Uterus (tissue), 2 donors: ENCODE measurements around the gene SLC2A13.

Experiments used
- CTCF ChIP-seq, 4 experiments: fragments of 200-600 bp in 2 of 4; fragments of 450-650 bp in 2 of 4; sonication (generic) in 2 of 4; IDR thresholded peaks; one replicate each; pipeline ENCODE4 v1.5.1; 2016 to 2019; ENCODE audit warnings: antibody characterized with exemption in 4 of 4, mild to moderate bottlenecking in 2 of 4, moderate library complexity in 1 of 4
- POLR2A ChIP-seq, 2 donors: fragments of 450-650 bp; IDR thresholded peaks; one replicate each; pipeline ENCODE4 v1.6.1; 2016; ENCODE audit warnings: antibody characterized with exemption in 2 of 2, mild to moderate bottlenecking in 1 of 2, moderate library complexity in 1 of 2

GRCh38 chr12:40034156-40034555 lies 71.7 kb downstream of the SLC2A13 start:
- TF ChIP-seq CTCF (IDR thresholded peaks at IDR 0.05) (no peak), POLR2A (IDR thresholded peaks at IDR 0.05) (no peak)
